Fibroblast of pulmonary artery (primary cell): Measurements from ENCODE around the gene PHACTR3.

ENCODE experiments used
- DNase-seq: peaks from one replicate; pipeline ENCODE4 v3.0.0-alpha.2; 2010; ENCODE audit warnings: low read depth
- H3K4me3 ChIP-seq: replicated peaks from 2 replicates; pipeline ENCODE4 v1.5.1; 2011; ENCODE audit warnings: low read depth, mild to moderate bottlenecking, control low read depth, low read length, moderate library complexity
- TF ChIP-seq, protein P1 (sequence below): IDR thresholded peaks from 2 replicates; pipeline ENCODE4 v1.5.1; 2011; ENCODE audit warnings: mild to moderate bottlenecking, control low read depth, low read length, inconsistent platforms; ENCODE audit errors: missing control alignments

PHACTR3 gene

DNA sequence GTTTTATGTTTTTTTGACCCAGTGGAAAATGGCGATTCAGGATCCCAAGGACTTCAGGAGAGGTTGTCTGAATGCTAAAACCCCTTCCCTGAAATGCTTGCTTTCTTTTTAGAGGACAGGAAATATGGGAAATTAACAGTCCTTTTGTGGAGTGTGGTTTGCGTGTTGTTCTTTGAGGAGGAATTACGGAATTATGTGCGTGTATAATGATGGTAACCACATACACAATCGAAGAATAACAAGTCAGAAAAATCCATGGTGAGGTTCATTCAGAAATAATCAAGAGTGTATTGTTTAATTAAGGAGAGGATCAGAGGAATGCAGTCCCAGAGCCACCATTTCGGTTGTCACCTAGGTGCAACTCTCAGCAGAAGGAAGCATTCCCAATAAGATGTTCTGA lies 73.2 kb downstream of the PHACTR3 start:
- TF ChIP-seq, protein P1, sequence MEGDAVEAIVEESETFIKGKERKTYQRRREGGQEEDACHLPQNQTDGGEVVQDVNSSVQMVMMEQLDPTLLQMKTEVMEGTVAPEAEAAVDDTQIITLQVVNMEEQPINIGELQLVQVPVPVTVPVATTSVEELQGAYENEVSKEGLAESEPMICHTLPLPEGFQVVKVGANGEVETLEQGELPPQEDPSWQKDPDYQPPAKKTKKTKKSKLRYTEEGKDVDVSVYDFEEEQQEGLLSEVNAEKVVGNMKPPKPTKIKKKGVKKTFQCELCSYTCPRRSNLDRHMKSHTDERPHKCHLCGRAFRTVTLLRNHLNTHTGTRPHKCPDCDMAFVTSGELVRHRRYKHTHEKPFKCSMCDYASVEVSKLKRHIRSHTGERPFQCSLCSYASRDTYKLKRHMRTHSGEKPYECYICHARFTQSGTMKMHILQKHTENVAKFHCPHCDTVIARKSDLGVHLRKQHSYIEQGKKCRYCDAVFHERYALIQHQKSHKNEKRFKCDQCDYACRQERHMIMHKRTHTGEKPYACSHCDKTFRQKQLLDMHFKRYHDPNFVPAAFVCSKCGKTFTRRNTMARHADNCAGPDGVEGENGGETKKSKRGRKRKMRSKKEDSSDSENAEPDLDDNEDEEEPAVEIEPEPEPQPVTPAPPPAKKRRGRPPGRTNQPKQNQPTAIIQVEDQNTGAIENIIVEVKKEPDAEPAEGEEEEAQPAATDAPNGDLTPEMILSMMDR: no peak
- no peak overlapping the region for H3K4me3 ChIP-seq
- no peak for DNase-seq

DNA sequence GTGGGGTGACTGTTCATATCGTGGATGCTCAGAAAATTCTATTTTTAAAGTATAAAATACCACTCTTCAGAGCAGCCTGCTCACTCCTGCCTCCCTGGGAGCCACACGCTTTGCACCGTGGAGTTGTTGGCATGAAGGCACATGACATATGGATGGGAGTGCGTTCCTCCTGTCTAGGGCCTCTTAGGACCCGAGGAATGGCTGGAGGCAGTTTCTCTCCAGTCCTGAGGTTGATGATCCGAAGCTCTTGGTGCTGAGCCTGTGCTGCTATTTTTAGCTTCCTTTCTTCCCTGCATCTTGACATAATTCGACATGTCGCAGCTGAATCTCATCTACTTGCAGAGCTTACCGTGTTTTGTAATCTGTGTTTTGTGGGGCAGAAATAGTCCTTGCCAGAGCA lies 73.9 kb downstream of the PHACTR3 start:
- no peak for DNase-seq
- no peak overlapping the region for H3K4me3 ChIP-seq
- TF ChIP-seq, protein P1: no peak

DNA sequence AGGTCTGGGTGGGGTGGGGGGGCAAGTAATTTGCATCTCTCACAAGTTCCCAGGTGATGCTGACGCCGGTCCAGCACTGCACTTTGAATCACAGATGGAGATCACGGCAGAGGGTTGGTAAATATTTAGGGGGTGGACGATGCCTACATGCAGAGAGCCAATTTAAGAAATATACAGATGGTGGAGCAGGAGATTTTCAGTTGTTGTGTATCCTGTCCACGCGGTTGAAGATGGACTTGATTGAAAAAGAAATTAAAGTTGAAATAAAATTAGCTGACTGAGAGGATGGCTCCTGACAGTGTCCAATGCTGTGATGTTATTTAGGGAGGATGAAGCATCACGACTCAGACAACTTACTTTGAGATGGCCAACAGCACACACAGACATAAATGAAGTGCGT lies 74.6 kb downstream of the PHACTR3 start:
- no peak overlapping the region for H3K4me3 ChIP-seq
- no peak for DNase-seq
- TF ChIP-seq, protein P1: no peak

DNA sequence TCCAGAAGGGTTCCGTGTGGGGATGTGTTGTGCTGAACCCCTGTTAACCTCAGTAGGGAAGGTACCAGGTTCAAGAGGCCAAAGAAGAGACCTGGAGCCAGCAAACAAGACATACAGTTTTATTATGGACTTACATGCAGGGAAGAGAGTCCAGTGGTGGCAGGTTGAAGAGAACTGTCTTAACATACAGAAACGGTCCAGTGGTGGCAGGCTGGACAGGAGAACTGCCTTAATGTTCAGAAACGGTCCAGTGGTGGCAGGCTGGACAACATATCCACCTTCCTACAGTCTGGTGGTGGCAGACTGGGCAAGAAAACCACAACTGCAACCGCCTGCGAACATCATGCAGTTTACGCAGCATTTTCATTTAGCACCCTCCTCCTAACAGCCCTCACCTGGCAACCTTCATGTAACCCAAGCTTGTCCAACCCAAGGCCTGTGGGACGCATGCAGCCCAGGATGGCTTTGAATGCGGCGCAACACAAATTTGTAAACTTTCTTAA lies 75.9 kb downstream of the PHACTR3 start:
- TF ChIP-seq, protein P1: no peak
- DNase-seq: no peak
- H3K4me3 ChIP-seq: no peak overlapping the region

DNA sequence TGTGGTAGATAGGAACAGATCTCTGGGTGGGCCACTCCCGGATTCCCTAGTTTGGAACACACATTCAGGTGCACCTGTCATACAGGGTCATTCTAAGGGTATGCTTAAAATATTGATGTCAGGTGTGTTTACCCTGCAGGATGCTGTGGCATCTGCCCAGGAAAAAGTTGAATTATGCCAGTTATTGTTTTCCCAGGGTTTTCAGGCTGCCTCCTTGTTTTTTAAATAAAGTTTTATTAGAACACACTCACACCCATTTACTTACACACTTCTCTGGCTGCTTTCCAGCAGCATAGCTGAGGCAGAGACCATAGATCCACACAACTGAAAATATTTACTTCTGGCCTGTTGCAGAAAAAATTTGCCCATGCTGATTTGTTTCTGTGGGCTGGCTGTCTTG lies 76.5 kb downstream of the PHACTR3 start:
- no peak for DNase-seq
- TF ChIP-seq, protein P1: no peak
- H3K4me3 ChIP-seq: no peak overlapping the region

DNA sequence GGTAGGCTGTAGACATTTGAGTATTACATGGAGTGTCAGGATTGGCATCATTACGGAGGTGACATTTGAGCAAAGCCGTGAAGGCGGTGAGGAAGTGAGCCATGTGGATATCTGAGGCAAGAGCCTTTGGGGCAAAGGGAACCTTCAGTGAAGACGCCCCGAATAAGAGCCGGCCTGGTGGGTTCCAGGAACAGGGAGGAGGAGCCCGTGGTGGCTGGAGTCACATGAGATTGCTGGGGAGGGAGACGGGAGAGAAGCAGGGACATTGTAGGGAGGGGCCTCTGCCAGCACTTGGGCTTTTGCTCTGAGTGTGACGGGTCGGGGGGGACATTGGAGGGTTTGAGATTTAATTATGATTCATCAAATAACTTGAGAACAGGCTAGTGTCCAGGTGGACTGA lies 78.3 kb downstream of the PHACTR3 start:
- no peak overlapping the region for H3K4me3 ChIP-seq
- no peak for DNase-seq
- TF ChIP-seq, protein P1: no peak

DNA sequence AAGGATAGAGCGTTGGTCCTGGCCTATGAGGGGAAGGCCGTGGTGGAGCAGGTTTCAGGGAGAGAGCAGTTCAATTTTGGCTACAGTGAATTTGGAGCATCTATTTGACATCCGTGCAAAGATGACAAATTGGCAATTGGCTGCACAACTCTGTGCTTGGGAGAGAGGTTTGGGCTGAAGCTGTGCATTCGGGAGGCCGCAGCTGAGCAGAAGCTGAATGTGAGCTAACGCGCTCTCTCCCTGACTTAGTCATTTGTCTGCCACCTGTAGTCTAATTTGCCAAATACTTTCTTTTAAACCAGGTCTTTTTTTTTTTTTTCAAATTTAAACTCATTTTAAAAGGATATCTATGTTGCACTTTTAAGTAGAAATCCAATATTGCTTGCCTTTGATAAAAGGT lies 78.8 kb downstream of the PHACTR3 start:
- no peak for DNase-seq
- TF ChIP-seq, protein P1: no peak
- no peak overlapping the region for H3K4me3 ChIP-seq
